GM12872 (cell line): Measurements from ENCODE around the gene ZP2.

ENCODE experiments used
- CTCF ChIP-seq: IDR thresholded peaks from 3 replicates; pipeline ENCODE4 v1.5.1; 2011; ENCODE audit warnings: low read depth, mild to moderate bottlenecking, low read length, moderate library complexity; ENCODE audit not compliant: insufficient read depth

The ZP2 gene

GRCh38 chr16:21226749-21227148 is 15.4 kb upstream of the ZP2 start:
- TF ChIP-seq CTCF = no peak

- TF ChIP-seq CTCF = no peak
These were observed 13.4 kb upstream of the ZP2 start for GRCh38 chr16:21224800-21225199.

DNA sequence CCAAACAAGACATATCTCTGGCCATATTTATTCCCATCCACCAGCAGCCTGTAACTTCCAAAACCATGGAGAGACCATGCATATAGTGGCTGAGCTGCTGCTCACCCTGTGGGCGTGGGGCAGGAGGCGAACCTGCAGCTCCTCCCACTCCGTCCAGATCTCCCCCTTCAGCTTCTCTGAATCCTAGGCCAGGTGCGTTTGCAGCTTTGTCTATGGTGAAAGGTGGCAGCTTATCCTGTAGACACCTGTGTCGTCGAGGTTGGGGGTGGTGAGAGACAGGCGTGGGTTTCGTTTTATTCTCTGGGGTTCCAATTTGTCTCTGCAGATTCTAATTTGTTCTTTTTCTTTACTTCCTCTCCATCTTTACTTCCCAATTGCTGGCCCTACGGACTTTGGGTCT is 12.4 kb upstream of the ZP2 start:
- TF ChIP-seq CTCF = no peak

GRCh38 chr16:21222495-21223337 is 11.3 kb upstream of the ZP2 start:
- no peak for TF ChIP-seq CTCF

DNA sequence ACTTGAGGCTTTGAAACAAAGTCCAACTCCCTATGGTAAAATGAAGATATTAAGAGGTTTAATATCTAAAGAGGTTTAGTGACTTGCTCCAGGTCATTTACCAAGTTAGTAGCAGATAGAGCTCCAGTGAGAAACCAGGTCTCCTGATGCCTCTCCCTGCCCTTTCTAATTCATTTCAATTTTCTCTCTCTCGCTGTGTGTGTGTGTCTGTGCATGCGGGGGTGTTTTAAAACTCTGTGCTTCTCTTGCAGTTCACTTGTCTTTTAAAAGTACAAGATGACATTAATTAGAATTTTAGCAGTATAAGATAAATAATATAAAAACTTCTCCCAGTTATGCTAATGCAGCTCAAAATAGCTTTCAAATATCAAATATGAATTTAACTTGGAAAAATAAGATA is 8.2 kb upstream of the ZP2 start:
- TF ChIP-seq CTCF = no peak

GRCh38 chr16:21218153-21218552 is 6.8 kb upstream of the ZP2 start:
- no peak for TF ChIP-seq CTCF

- TF ChIP-seq CTCF = no peak
These were observed 5.7 kb upstream of the ZP2 start for GRCh38 chr16:21217121-21217520.

DNA sequence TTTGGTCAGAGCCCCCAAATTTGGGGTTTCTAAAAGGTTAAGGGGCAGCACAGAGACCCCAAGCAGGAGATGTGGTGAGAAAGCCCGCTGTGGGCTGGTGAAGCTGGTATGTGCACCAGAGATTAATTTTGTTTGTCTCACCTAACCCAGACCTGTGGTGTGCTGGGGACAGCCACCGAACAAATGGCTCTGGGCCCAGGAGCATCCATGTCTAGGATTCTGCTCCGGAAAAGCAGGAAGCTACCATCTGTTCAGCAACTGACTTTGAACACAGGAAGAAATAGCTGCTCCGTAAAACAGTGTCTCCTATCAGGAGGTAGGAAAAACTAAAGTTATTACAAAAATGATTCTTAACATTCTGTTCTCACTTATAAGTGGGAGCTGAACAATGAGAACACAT is 2.7 kb upstream of the ZP2 start:
- TF ChIP-seq CTCF = no peak
